Fibroblast of skin of back (primary cell): ENCODE data around the gene MAIP1.

Experiments
- DNase-seq: peaks from one replicate; pipeline ENCODE4 v3.0.0-alpha.2; 2013

The MAIP1 gene

DNA sequence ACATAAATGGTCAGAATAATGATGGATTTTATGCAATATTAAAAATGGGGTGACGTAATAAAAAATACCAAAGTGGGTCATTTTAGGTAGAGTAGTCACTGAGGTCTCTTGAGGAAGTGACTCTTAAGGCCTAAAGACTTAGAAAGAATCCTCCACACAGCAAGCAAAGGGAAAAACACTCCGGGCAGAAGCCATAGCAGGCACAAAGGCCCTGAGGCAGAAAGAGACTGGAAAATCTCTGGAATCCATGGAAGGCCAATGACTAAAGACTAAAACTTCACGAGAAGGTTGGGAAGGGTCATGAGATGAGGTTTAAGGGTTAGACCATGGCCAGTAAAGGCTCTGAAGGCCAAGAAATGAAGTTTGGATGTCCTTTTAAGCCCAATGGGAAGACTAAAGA is 36.9 kb downstream of the MAIP1 start:
- DNase-seq = no peak

DNA sequence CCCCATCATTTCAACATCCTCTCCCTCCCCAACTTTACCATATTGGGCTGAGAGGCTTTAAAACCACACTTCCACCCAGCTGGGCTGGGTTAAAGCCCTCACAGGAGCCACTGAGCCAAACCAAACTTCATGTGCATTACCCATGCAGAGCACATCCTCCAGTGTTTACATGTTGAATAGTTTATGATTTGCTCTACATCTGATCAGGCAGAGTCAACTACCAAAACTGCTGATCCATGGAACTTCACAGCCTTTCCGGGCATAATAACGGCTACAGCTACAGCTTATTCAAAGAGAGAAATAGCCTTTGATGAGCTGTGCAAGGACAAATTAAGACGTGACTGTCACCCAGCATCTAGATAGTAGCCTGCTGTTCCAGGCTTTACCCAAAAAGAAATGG is 39.0 kb downstream of the MAIP1 start:
- DNase-seq = no peak

DNA sequence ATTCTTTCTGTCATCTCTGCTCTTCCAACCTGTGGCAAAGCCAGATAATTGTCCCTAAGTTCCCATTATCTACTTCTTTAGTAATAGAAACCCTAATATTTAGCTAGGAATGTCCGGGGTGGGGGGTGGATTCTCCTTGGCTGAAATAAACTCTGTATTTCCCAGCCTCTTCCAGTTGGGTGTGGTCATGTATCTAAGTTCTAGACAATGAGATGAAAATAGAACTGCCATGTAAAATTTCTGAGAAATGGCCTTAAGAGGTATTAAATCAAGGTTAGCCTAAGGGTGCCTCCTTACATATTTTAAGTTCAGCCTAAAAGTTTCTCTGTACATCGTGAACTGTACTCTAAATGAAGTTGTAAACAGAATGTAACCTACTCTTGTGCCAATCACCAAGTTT is 39.5 kb downstream of the MAIP1 start:
- DNase-seq = no peak

DNA sequence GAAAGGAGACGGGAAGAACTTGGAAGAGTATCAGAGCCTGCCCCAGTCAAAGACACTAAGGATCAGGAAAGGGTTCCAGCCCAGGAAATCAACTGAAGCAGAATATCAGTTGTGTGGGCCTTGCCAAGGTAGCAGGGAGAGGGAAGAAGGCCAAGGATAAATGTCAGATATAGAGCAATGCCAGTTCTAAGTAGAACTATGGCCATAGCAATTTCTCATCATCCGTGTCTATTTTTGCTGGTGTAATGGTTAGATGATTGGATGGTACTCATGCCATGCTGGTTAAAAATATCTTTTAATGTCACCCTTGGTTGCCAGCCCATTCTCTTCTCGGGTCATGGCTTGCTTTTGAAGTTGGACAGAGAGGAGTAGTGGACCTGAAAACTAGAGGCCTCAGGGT is 41.9 kb downstream of the MAIP1 start:
- no peak for DNase-seq

DNA sequence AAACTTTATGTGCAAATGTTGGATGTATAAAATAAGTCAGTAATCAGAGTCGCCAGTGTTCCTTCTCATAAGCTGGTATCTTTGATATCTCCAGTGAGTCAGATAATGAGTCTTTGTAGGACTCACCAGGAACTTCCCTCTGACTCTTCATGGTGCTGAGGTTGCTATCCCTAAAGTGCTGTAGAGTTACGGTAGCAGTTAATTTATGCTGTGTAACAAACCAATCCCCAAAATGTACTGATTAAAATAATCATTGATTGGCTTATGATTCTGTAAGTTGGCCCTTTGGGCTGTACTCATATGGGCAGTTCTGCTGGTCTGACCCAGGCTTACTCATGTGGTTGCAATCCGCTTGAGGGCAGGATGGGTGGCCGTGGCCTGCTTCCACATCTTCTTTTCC is 43.8 kb downstream of the MAIP1 start:
- DNase-seq = no peak

DNA sequence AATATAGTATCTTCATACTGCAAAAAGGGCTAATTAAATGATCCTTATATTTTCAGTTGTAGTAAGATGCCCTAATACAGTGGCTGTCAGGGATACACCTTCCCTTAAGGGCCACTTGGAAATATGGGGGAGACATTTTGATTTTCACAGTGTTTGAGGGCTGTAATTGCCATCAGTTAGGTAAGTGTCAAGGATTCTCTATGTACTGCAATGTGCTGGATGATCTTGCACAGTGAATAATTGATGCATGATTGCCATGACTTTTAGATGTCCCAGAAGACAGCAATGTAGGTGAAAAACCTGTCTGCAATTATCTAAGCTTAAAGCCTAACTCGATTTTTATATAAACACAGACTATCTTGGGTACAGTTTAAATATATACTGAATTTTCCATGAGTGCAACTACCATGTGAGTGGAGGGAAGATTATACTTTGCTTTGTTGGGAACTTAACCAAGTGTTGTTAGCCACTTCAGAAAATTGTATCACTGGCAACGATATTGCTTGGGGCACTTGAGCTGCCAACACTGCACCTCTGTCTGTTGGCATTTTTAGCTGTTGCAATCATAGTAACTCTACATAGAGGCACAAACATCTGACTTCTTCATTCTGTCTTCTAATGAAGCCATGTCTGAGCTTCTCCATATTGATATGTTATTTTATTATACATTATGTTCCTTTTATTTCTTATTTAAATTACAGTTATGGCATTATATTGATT is 45.2 kb downstream of the MAIP1 start:
- no peak for DNase-seq

DNA sequence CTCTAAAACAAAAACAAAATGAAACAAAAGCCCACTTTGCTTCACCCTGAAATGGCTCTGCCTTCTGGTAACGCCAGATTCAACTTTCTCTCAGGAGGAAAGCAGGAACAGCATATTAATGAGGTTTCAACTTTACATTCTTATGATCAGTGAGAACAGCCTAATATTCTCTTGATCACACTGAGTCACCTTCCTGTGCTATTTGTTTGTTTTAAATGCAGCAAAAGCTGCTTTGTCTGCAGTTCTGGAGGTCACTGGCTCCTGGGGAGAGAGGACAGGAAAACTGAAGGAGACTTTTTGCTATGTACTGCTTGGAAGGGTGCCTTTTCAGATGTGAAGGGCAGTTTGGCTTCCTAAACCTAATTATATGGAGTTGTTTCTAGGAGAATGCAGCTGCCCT is 48.1 kb downstream of the MAIP1 start:
- DNase-seq = no peak

DNA sequence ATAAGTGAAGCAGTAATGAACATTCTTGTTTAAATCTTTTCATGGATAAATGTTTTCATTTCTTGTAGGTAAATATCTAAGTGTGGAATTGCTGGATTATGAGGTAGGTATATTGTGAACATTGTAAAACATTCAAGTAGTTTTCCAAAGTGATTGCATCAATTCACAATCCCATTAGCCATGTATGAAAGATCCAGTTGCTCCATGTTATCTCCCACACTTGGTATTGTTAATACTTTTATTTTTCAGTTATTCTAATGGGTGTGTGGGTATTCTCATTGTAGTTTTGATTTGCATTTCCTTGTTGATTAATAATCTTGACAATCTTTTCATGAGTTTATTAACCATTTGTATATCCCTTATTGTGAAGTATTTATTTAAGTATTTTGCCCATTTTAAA is 50.3 kb downstream of the MAIP1 start:
- DNase-seq = no peak

DNA sequence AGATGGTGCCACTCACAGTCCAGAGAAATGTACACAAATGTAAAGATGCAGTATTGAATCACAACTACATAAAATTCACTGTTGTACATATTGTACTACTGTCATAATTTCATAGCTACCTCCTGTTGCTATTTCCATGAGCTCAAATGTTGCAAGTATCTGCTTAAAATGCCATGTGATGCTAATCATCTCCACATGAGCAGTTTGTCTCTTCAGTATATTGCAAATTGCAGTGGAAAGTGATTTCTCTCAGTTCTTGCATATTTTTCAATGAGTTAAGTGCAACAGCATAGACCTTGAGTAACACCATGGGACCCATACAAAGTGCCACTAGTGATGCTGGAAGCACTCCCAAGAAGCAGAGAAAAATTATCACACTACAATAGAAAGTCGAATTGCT is 51.9 kb downstream of the MAIP1 start:
- no peak for DNase-seq

DNA sequence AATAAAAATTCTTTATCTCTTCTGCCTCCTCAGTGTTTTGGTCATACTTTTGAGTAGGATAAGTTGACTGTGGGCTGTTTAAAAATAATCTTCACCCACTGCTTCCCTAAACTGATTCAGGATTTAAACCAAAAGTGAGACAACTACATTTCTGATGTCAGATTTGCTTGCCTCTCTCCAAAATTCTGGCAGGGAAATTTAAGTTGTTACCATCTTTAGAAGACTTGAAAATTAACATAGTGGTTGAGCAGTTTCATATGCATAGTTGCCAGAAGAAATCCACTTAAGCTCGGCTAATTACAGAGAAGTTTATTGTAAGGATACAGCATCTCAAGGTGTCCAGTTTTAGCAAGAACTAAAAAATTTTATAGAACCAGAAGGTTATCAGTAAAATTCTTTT is 57.0 kb downstream of the MAIP1 start:
- no peak for DNase-seq
